NCI-H2227 (cell line): ENCODE results near the gene TBC1D22A.

Experiments used
- DNase-seq: peaks from one replicate; lab custom pipeline; 2025; ENCODE audit not compliant: unreplicated experiment; lab: John Stamatoyannopoulos, UW

Gene TBC1D22A

DNA sequence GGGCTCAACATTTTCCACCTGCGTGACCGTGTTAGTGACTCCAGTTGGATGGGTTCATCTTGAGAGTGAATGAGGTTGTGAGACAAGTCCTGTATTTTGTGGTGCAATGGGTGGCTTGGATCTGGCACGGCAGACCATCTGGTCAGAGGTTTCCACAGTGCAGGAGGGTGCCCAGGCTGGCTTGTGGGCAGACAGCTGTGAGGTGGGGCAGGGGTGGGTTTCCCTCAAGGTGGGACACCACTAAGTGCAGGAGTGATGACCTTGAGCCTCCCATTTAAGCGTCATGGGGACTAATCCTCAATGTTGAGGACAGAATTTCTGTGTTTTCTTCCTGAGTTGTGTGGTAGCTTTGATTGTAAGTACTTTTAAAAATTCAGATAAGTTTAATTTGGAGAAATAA lies 220.6 kb downstream of the TBC1D22A start:
- DNase-seq = no peak

DNA sequence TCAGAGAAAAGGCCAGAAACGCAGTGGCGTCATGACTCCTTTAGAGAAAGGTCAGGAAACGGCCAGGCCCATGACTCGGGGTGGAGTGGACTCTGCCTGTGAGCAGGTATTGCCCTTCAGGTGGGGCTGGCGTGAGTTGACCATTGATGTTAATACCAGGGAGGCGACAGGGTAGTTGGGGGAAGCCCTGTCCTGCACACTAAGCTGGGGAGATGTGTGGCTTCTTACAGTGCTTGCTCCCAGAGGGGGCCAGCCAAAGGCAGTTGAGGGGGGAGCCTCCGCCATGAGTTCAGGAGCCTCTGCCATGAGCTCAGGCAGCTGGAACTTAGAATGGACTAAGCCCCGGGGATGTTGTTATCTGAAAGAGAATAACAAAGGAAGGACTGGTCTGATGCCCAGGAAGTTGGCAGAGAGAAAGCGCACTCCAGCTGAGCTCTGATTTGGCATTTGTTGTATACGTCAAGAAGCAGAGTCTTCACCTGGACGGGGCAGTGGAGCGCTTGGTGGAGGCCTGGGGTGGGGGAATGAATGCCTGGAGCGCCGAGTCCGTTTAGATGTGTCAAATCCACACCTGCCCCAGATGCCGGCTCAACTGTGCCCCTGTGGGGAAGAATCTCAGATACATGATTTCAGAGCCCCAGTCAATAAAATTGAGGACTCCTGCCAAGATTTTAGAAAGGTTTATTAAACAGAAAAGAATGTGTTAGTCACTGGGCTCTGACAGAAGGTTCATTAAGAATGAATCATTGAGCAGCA lies 222.5 kb downstream of the TBC1D22A start:
- no peak for DNase-seq

DNA sequence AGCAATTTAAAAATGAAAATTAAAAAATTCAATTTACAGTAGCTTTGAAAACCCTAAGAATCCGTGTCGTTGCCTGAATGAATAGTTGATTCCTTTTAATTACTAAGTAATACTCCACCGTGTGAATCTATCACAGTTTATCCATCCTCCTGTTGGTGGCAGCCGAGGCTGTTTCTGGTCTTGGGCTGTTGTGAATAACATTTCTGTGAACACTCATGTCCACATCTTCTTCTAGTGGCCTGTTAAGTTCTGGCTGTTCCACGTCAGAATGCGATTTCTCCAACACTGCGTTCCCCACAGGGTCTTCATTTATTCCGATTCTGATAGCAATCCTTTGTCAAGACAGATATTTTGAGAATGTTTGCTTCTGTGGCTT lies 223.0 kb downstream of the TBC1D22A start:
- DNase-seq = no peak

GRCh38 chr22:46986788-46987187 lies 224.3 kb downstream of the TBC1D22A start:
- DNase-seq = no peak

DNA sequence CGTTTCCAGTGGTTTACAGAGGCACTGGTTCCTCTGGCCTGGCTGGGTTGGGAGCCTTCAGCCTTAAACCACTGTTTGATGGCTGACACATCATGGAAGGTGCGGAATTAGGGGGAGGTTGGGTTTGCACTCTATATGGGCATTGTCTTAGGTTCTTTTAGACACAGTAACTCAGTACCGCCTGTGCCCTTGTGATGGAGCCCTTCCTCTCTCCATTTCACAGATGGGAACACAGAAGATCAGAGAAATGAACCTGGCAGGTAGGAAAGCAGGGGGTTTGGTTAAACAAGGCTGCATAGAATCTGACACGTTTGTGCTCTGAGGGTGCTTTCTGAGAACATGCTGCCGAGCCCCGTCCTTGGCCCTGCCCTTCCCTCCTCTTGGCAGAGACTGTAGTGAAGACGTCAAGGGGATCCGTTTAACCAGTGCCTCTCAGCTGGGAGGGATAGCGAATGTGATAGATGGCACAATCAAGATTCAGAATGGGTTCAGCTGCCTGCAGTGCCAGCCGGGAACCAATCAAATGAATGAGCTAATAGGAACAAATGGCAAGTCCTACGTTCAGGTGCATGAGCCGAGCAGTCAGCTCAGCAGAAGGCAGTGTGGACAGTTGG lies 228.6 kb downstream of the TBC1D22A start:
- no peak for DNase-seq

GRCh38 chr22:46991666-46992065 lies 229.2 kb downstream of the TBC1D22A start:
- no peak for DNase-seq

- DNase-seq = no peak
These were observed 229.8 kb downstream of the TBC1D22A start for GRCh38 chr22:46992121-46992731.

- DNase-seq = no peak
These were observed 231.2 kb downstream of the TBC1D22A start for GRCh38 chr22:46993633-46994032.

DNA sequence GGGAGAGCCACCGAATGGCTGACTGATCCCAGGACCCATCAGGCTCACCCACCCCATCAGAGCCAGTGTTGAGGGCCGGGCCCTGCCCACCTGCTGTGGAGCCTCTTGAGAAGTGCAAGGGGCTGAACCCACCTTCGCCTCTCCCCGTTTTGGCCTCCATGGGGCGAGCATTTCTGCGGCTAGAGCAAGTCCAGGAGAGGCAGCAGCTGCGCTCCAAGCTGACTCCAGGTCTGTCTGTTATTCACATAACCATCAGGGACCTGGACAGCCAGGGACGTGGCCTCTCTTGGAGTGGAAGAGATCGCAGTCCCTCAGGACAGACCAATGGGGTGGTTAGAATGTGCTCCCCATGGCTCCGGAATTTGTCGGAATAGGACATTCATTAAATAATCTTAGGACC lies 231.8 kb downstream of the TBC1D22A start:
- no peak for DNase-seq

DNA sequence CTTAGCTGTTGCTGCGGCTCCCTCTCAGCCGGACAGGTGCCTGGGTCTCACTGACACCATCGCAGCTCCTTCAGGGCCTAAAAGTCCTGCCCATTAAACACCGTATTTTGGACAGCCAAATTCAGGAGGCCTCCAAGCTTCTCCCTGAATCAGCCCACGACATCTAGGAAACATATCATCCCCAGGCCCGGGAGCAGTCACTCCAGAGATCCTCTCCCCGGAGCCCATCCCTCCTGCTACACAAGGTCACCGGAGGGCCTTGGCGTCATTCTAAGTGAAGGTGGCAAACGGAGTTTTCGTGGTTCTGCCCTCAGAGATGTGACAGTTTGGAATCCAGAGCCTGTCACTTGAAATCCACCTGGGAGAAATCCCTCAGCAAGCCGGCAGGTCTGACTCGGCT lies 232.5 kb downstream of the TBC1D22A start:
- DNase-seq = no peak

- DNase-seq = no peak
These were observed 233.3 kb downstream of the TBC1D22A start for GRCh38 chr22:46995501-46996360.

DNA sequence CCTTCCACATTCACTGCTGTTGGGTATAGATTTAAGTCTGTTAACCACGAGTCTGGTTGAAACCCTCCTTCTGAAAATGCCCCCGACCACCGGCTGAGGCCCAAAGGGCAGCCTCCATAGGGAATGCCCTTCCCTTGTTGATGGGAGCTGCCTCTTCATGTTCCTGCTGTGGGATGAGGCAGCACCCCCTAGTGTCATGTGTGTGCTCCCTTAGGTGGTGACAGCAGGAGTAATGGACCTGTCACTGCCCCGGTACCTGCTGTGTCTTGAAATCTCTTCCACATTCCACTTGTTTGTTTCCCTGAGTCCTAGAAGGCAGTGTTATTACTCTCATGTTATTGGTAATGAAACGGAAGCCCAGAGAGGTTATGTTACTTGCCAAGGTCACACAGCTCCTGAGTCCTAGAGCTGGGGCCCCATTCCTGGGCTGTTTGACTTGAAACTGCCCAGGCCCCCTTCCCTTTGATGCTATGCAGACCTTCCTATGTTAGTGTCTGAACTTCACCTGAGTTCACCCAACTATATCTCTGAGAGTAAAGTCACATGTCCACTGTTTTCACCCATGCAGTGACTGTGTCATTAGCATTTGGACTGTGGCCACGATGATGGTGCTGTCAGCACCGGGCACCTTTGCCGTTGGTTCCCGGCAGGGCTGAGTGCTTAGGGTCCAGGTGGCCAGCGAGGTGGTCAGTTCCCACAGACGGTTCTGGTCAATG lies 234.3 kb downstream of the TBC1D22A start:
- DNase-seq = no peak

DNA sequence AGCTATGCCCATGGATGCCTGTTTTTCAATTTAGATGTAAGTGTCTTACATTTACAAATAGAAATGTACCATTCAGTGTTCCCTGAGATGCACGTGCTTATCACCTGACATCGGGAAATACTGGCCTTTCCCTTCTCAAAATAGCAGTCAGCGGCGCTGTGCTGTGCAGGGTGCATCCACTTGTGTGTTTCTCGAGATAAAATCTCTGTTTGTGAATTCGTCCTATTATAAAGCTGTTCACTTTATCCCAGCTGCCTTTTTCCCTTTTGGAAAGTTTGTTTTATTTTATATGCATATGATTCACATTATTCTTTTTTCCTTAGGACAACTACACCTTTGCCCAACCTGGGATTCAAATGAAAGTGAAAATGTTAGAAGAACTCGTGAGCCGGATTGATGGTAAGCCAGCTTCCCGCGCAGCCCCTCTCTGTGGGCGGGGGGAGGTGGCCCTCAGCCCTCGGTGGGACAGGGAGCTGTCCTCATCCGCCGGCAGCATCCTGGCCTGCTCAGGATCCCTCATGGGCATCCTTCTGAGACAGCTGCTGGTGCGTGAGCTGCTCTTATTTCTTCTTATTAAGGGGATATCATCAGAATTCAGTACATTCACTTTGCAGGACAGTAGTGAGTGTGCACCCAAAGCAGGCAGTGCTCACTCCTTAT lies 235.0 kb downstream of the TBC1D22A start:
- no peak for DNase-seq

GRCh38 chr22:46998331-46998730 lies 235.9 kb downstream of the TBC1D22A start:
- no peak for DNase-seq

DNA sequence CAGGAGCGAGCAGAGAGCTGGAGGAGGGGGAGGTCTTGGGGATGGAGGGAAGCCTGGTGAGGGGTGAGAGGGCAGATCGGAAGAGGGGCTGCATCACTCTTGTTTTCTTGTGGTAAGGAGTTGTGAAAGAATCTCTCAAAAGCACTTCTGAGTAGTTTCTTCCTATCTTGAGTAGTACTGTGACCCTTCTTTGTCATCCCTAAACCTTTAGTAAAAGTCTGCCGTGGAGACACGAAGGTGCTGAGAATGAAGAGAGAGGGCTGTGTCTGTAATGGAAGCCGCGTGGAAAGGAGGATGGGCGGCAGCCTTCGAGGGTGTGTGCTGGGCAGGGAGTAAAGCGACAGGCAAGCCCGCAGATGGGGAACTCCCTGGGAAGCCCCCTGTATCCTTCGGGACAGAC lies 237.8 kb downstream of the TBC1D22A start:
- no peak for DNase-seq

- no peak for DNase-seq
These were observed 238.4 kb downstream of the TBC1D22A start for GRCh38 chr22:47000888-47001287.

- no peak for DNase-seq
These were observed 238.8 kb downstream of the TBC1D22A start for GRCh38 chr22:47001288-47001687.

DNA sequence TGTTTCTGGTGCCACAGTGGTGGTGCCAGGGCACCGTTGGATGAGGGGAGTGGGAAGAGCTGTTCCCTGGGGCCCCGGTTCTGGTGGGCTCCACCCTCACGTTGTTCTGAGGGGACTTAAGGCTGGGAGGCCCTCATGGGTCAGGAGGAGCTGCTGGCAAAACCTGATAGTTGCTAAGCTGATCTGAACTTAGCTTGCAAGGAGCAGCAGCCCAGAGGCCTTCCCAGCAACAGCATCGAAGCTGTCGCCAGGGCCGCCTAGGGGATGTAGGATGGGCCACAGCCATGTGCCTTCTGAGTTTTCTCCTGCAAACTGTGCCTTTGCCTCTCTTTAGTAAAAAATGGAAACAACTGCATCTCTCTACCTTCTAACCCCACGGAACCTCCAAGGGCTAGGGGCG lies 240.2 kb downstream of the TBC1D22A start:
- DNase-seq = no peak

GRCh38 chr22:47005506-47006408 lies 243.3 kb downstream of the TBC1D22A start:
- no peak for DNase-seq
